ENCODE data around the gene AXIN1.

Gene AXIN1

DNA sequence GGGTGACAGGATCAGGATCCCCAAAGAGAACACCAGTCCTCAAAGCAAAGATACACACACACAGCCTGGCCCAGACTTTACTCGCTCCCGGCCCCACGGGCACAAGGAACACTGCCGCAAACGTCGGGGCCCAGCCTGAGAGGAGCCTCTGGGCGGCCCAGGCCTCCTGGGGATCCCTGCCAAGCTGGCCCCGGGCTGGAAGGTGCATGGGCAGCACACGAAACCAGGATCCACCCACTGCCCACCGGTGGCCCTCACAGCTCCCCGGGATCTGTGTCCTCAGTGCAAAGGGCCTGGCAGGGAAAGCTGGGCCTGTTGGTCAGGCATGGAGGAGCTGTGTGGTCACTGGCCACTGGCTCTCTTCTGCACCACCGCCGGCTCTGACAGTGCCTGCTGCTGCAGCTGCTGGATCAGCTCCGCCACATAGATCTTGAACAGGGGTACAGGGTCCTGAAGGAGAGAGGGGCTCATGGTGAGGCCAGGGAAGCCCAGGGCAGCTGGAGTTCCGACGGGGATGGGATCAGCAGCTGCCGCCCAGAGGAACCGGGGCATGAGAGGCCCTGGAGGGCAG is 14.9 kb upstream of the AXIN1 start:
- TF ChIP-seq POLR2AphosphoS5 (IDR thresholded peaks at IDR 0.05; ENCODE audit: low read depth, low read length) = no peak
- TF ChIP-seq, protein P1, sequence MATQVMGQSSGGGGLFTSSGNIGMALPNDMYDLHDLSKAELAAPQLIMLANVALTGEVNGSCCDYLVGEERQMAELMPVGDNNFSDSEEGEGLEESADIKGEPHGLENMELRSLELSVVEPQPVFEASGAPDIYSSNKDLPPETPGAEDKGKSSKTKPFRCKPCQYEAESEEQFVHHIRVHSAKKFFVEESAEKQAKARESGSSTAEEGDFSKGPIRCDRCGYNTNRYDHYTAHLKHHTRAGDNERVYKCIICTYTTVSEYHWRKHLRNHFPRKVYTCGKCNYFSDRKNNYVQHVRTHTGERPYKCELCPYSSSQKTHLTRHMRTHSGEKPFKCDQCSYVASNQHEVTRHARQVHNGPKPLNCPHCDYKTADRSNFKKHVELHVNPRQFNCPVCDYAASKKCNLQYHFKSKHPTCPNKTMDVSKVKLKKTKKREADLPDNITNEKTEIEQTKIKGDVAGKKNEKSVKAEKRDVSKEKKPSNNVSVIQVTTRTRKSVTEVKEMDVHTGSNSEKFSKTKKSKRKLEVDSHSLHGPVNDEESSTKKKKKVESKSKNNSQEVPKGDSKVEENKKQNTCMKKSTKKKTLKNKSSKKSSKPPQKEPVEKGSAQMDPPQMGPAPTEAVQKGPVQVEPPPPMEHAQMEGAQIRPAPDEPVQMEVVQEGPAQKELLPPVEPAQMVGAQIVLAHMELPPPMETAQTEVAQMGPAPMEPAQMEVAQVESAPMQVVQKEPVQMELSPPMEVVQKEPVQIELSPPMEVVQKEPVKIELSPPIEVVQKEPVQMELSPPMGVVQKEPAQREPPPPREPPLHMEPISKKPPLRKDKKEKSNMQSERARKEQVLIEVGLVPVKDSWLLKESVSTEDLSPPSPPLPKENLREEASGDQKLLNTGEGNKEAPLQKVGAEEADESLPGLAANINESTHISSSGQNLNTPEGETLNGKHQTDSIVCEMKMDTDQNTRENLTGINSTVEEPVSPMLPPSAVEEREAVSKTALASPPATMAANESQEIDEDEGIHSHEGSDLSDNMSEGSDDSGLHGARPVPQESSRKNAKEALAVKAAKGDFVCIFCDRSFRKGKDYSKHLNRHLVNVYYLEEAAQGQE (IDR thresholded peaks at IDR 0.05; ENCODE audit: insufficient read depth in 1 of 2, low read depth in 2 of 2, low read length in 2 of 2) = no peak
- TF ChIP-seq TAF1 (IDR thresholded peaks at IDR 0.05; ENCODE audit: borderline replicate concordance, insufficient read depth, low read length) = no peak
- no peak for TF ChIP-seq FOXP2 (optimal IDR thresholded peaks at IDR 0.05; ENCODE audit: borderline replicate concordance, extremely low read depth, extremely low read length, insufficient read depth)
- no peak for TF ChIP-seq SIN3A (IDR thresholded peaks at IDR 0.05; ENCODE audit: borderline replicate concordance, insufficient read depth, low read length)

DNA sequence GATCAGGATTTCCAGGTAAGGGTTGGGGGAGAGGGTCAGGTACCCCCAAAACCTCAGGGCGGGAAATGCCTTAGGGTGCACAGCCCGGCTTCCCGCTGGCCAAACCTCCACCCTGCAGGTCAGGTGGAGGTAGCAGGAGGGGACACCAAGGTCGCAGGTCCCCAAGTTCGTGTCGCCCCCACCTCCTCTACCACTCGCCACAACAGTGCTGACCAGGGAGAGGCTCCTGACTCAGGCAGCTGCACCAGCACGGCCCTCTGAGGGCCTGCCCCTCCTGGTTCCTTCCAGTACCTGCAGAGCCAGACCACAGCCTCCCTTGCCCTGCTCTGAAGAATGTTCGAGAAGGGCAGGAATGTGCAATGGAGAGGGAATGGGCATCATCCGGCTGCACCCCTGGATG is 14.0 kb upstream of the AXIN1 start:
- TF ChIP-seq, protein P1 (IDR thresholded peaks at IDR 0.05; ENCODE audit: insufficient read depth in 1 of 2, low read depth in 2 of 2, low read length in 2 of 2) = no peak
- TF ChIP-seq SIN3A (IDR thresholded peaks at IDR 0.05; ENCODE audit: borderline replicate concordance, insufficient read depth, low read length) (no peak), POLR2AphosphoS5 (IDR thresholded peaks at IDR 0.05; ENCODE audit: low read depth, low read length) (no peak), FOXP2 (optimal IDR thresholded peaks at IDR 0.05; ENCODE audit: borderline replicate concordance, extremely low read depth, extremely low read length, insufficient read depth) (no peak), TAF1 (IDR thresholded peaks at IDR 0.05; ENCODE audit: borderline replicate concordance, insufficient read depth, low read length) (no peak)

DNA sequence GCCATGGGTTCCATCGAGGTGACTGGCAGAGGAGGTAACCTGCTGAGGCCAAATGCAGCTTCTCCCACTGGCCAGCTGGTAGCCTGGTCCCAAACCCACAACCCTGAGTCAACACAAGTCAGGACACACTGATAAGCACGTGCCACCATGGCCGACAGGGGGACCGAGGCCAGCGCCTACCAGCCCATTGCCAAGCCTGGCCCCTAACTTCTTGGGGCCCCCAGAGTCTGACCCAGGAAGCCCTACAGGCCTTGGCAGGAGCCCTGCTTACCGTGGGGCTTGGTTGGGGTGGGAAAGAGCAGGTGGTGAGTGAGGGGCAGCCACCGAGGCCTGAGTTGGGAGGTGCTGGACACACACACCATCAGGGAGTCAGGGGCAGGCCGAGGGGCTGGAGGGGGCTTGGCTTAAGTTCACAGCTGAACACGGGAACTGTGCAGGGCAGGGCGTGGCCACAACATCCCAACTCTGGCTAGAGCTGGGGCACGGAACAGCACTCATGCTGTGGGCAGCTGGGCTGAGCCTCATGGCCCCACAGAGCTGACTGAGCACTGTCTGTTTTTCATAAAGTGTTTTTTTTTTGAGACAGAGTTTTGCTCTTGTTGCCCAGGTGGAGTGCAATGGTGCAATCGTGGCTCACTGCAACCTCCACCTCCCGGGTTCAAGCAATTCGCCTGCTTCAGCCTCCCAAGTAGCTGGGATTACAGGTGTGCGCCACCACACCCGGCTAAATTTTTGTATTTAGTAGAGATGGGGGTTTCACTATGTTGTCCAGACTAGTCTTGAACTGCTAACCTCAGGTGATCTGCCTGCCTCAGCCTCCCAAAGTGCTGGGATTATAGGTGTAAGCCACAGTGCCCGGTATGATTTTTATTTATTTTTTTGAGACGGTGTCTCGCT is 12.3 kb upstream of the AXIN1 start:
- TF ChIP-seq POLR2AphosphoS5 (IDR thresholded peaks at IDR 0.05; ENCODE audit: low read depth, low read length) = no peak
- TF ChIP-seq SIN3A (IDR thresholded peaks at IDR 0.05; ENCODE audit: borderline replicate concordance, insufficient read depth, low read length) = no peak
- TF ChIP-seq TAF1 (IDR thresholded peaks at IDR 0.05; ENCODE audit: borderline replicate concordance, insufficient read depth, low read length) = no peak
- no peak for TF ChIP-seq FOXP2 (optimal IDR thresholded peaks at IDR 0.05; ENCODE audit: borderline replicate concordance, extremely low read depth, extremely low read length, insufficient read depth)
- TF ChIP-seq, protein P1 (IDR thresholded peaks at IDR 0.05; ENCODE audit: insufficient read depth in 1 of 2, low read depth in 2 of 2, low read length in 2 of 2) = no peak

DNA sequence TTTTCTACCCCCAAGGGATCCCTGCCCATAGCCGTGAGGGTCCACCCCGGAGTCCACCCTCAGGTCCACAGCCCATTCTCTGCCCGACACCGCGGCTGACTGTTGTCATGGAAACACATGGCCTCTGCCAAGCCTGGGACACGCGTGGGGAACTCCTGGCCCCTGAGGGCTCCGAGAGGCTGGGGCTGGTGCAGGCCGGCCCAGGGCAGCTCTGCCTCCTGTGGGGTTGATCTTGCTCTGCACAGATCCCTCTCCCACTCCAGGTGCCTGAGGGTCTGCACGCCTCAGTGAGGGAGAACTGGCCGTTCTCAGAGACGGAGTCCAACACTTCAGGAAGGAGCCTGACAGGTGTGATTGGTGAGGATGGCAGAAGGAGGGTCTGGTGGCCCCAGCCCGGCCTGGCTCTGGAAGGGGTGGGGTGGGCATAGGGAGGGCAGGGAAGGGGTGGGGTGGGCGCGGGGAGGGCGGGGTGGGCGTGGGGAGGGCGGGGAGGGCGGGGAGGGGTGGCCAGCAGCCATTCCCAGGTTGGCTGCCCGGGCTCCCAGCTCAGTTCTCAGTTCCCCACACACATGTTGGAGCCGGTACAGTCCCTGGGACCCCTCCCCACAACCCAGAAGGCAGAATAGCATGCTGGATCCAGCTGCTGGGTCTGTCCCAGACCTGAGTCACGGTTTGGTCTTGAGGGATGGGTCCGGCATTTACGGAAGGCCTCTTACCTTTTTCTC is 11.4 kb upstream of the AXIN1 start:
- TF ChIP-seq, protein P1 (IDR thresholded peaks at IDR 0.05; ENCODE audit: insufficient read depth in 1 of 2, low read depth in 2 of 2, low read length in 2 of 2) = no peak

Measured in PFSK-1 (cell line).